Thoracic aorta (tissue), 2 donors: ENCODE measurements around the gene OS9. TPM values are rescaled to one million over a fixed set of nuclear protein-coding genes. Genes with fewer than 3 reads are reported as not detected.

Source experiments
- ATAC-seq: fragments of 150-250 bp; one replicate; pipeline ENCODE4 v1.8.0; 2017; ENCODE audit warnings: low read depth; ENCODE audit not compliant: insufficient number of reproducible peaks, low FRiP score
- DNase-seq: peaks from one replicate; pipeline ENCODE4 v3.0.0-alpha.2; 2020; ENCODE audit warnings: low spot score
- H3K27ac ChIP-seq, 2 donors: fragments of 200-600 bp; sonication (generic); 1 replicate in 1 of 2; 2 replicates in 1 of 2; pipeline ENCODE4 v1.5.1; 2016; ENCODE audit warnings: mild to moderate bottlenecking in 2 of 2, moderate library complexity in 2 of 2
- H3K27me3 ChIP-seq: fragments of 200-600 bp; sonication (generic); replicated peaks from 2 replicates; pipeline ENCODE4 v1.6.0; 2016; ENCODE audit warnings: mild to moderate bottlenecking; ENCODE audit not compliant: insufficient read depth
- H3K36me3 ChIP-seq: fragments of 200-600 bp; sonication (generic); one replicate; pipeline ENCODE4 v1.5.1; 2016
- H3K4me1 ChIP-seq, 2 donors: fragments of 200-600 bp; sonication (generic); 1 replicate in 1 of 2; 2 replicates in 1 of 2; pipeline versions ENCODE4 v1.5.1 to v1.6.0; 2016; ENCODE audit warnings: low read depth in 2 of 2, mild to moderate bottlenecking in 1 of 2; ENCODE audit not compliant: control insufficient read depth in 1 of 2
- H3K4me3 ChIP-seq: fragments of 200-600 bp; sonication (generic); 2 replicates; pipeline ENCODE4 v1.5.1; 2016; ENCODE audit warnings: mild to moderate bottlenecking
- H3K9me3 ChIP-seq: fragments of 200-600 bp; sonication (generic); 2 replicates; pipeline ENCODE4 v1.5.1; 2016
- CTCF ChIP-seq: fragments of 200-600 bp; sonication (generic); IDR thresholded peaks from one replicate; pipeline ENCODE4 v1.5.1; 2019; ENCODE audit warnings: antibody characterized with exemption
- total RNA-seq, 2 donors: library from RNA; depleted of rRNA; stranded (reverse); fragments of >200 nt; gene quantifications; one replicate each; pipeline versions ENCODE4 v1.1.0 to v1.2.3, GENCODE V29; 2016

Gene OS9
- total RNA-seq, 2 donors from 2014 or later, result 253 to 381 TPM

GRCh38 chr12:57730336-57731067 lies 36.6 kb downstream of the OS9 start:
- no peak for TF ChIP-seq CTCF
- no peaks in the 10 kb centered on the region for H3K36me3 ChIP-seq
- ATAC-seq (no peak), DNase-seq (no peak)
- no peaks in the 10 kb centered on the region for H3K9me3 ChIP-seq
- no peak overlapping the region for H3K4me3 ChIP-seq
- H3K27ac ChIP-seq, result no peak overlapping the region
- no peaks in the 10 kb centered on the region for H3K27me3 ChIP-seq
- peaks cover 0 to 21% of the 10 kb centered on the region in 2 donors for H3K4me1 ChIP-seq

GRCh38 chr12:57731411-57732080 lies 37.6 kb downstream of the OS9 start:
- H3K4me1 ChIP-seq, result peaks cover 7 to 23% of the 10 kb centered on the region in 2 donors
- no peaks in the 10 kb centered on the region for H3K36me3 ChIP-seq
- peaks cover 8% of the 10 kb centered on the region for H3K27me3 ChIP-seq
- DNase-seq (no peak), ATAC-seq (no peak)
- no peaks in the 10 kb centered on the region for H3K9me3 ChIP-seq
- H3K27ac ChIP-seq, result no peak overlapping the region
- no peak for TF ChIP-seq CTCF
- no peak overlapping the region for H3K4me3 ChIP-seq

- peaks cover 15% of the 10 kb centered on the region for H3K27me3 ChIP-seq
- TF ChIP-seq CTCF, result no peak
- H3K4me1 ChIP-seq, result peaks cover 12 to 23% of the 10 kb centered on the region in 2 donors
- no peak overlapping the region for H3K4me3 ChIP-seq
- ATAC-seq (no peak), DNase-seq (no peak)
- H3K27ac ChIP-seq, result no peak overlapping the region
- no peaks in the 10 kb centered on the region for H3K36me3 ChIP-seq
- H3K9me3 ChIP-seq, result no peaks in the 10 kb centered on the region
These were observed 38.3 kb downstream of the OS9 start for GRCh38 chr12:57732270-57732669.

GRCh38 chr12:57732726-57733593 lies 39.0 kb downstream of the OS9 start:
- no peak for ATAC-seq
- DNase-seq, result no peak
- Histone ChIP-seq H3K4me3 (no peak overlapping the region), H3K4me1 (peaks cover 19 to 26% of the 10 kb centered on the region in 2 donors), H3K9me3 (no peaks in the 10 kb centered on the region), H3K36me3 (no peaks in the 10 kb centered on the region), H3K27ac (no peak overlapping the region), H3K27me3 (peaks cover 21% of the 10 kb centered on the region)
- TF ChIP-seq CTCF, result no peak

- no peak overlapping the region for H3K4me3 ChIP-seq
- no peak overlapping the region for H3K27ac ChIP-seq
- no peak for ATAC-seq
- peaks cover 27 to 34% of the 10 kb centered on the region in 2 donors for H3K4me1 ChIP-seq
- DNase-seq, result no peak
- no peaks in the 10 kb centered on the region for H3K36me3 ChIP-seq
- peaks cover 21% of the 10 kb centered on the region for H3K27me3 ChIP-seq
- no peak for TF ChIP-seq CTCF
- no peaks in the 10 kb centered on the region for H3K9me3 ChIP-seq
These were observed 40.0 kb downstream of the OS9 start for GRCh38 chr12:57733928-57734327.
